HEK293 (cell line): ENCODE measurements around the gene TMEM150B.

Experiments
- ELK4 ChIP-seq: IDR thresholded peaks from 2 replicates; pipeline ENCODE4 v1.6.1; 2011; ENCODE audit warnings: mild to moderate bottlenecking, low read depth, low read length, borderline replicate concordance
- FEZF1 ChIP-seq: fragments of 450-650 bp; formaldehyde crosslinking; IDR thresholded peaks from 2 replicates; pipeline ENCODE4 v1.5.1; 2016; ENCODE audit warnings: missing biosample characterization, missing genetic modification characterization
- MZF1 ChIP-seq: fragments of 450-650 bp; formaldehyde crosslinking; IDR thresholded peaks from 2 replicates; pipeline ENCODE4 v1.5.1; 2017; ENCODE audit warnings: missing biosample characterization, missing genetic modification characterization, borderline replicate concordance
- PRDM10 ChIP-seq: fragments of 450-650 bp; formaldehyde crosslinking; IDR thresholded peaks from 2 replicates; pipeline ENCODE4 v1.5.1; 2016; ENCODE audit warnings: missing biosample characterization, missing genetic modification characterization
- ZBTB26 ChIP-seq: fragments of 450-650 bp; formaldehyde crosslinking; optimal IDR thresholded peaks from 2 replicates; pipeline ENCODE3; 2016; ENCODE audit warnings: missing biosample characterization, mild to moderate bottlenecking, missing genetic modification characterization
- ZBTB48 ChIP-seq: fragments of 450-650 bp; formaldehyde crosslinking; IDR thresholded peaks from 2 replicates; pipeline ENCODE4 v1.5.1; 2016; ENCODE audit warnings: missing biosample characterization, missing genetic modification characterization
- ZFHX2 ChIP-seq: fragments of 450-650 bp; formaldehyde crosslinking; conservative IDR thresholded peaks from 2 replicates; pipeline ENCODE4 v1.5.1; 2016; ENCODE audit warnings: missing biosample characterization, missing genetic modification characterization
- ZNF132 ChIP-seq: fragments of 450-650 bp; formaldehyde crosslinking; IDR thresholded peaks from 2 replicates; pipeline ENCODE4 v1.5.1; 2017; ENCODE audit warnings: missing biosample characterization, missing genetic modification characterization, borderline replicate concordance
- ZNF140 ChIP-seq: fragments of 450-650 bp; formaldehyde crosslinking; IDR thresholded peaks from 2 replicates; pipeline ENCODE4 v1.5.1; 2016; ENCODE audit warnings: missing biosample characterization, missing genetic modification characterization
- ZNF18 ChIP-seq: fragments of 450-650 bp; formaldehyde crosslinking; IDR thresholded peaks from 2 replicates; pipeline ENCODE4 v1.5.1; 2016; ENCODE audit warnings: missing biosample characterization, missing genetic modification characterization
- ZNF221 ChIP-seq: fragments of 450-650 bp; formaldehyde crosslinking; IDR thresholded peaks from 2 replicates; pipeline ENCODE4 v1.5.1; 2017; ENCODE audit warnings: missing biosample characterization, missing genetic modification characterization, borderline replicate concordance
- ZNF223 ChIP-seq: fragments of 450-650 bp; formaldehyde crosslinking; IDR thresholded peaks from 2 replicates; pipeline ENCODE4 v1.5.1; 2016; ENCODE audit warnings: missing biosample characterization, missing genetic modification characterization
- ZNF398 ChIP-seq: fragments of 450-650 bp; formaldehyde crosslinking; IDR thresholded peaks from 2 replicates; pipeline ENCODE4 v1.5.1; 2017; ENCODE audit warnings: missing biosample characterization, missing genetic modification characterization
- ZNF544 ChIP-seq: fragments of 450-650 bp; formaldehyde crosslinking; IDR thresholded peaks from 2 replicates; pipeline ENCODE4 v1.5.0; 2017; ENCODE audit warnings: missing biosample characterization, missing genetic modification characterization
- ZNF548 ChIP-seq: fragments of 450-650 bp; formaldehyde crosslinking; IDR thresholded peaks from 2 replicates; pipeline ENCODE4 v1.5.1; 2016; ENCODE audit warnings: missing biosample characterization, missing genetic modification characterization
- ZNF558 ChIP-seq: fragments of 450-650 bp; formaldehyde crosslinking; IDR thresholded peaks from 2 replicates; pipeline ENCODE4 v1.5.1; 2016; ENCODE audit warnings: missing biosample characterization, missing genetic modification characterization
- ZNF626 ChIP-seq: fragments of 450-650 bp; sonication (Bioruptor Pico); formaldehyde crosslinking; IDR thresholded peaks from 2 replicates; pipeline ENCODE4 v1.5.1; 2018; ENCODE audit warnings: missing biosample characterization, missing genetic modification characterization, inconsistent platforms
- ZNF747 ChIP-seq: fragments of 450-650 bp; formaldehyde crosslinking; IDR thresholded peaks from 2 replicates; pipeline ENCODE4 v1.5.1; 2016; ENCODE audit warnings: missing biosample characterization, missing genetic modification characterization
- ZNF776 ChIP-seq: fragments of 450-650 bp; formaldehyde crosslinking; IDR thresholded peaks from 2 replicates; pipeline ENCODE4 v1.5.0; 2017; ENCODE audit warnings: missing biosample characterization, missing genetic modification characterization, borderline replicate concordance
- TF ChIP-seq, protein P1 (sequence below): fragments of 450-650 bp; formaldehyde crosslinking; IDR thresholded peaks from 2 replicates; pipeline ENCODE4 v1.5.1; 2016; ENCODE audit warnings: missing biosample characterization, missing genetic modification characterization
- TF ChIP-seq, protein P2 (sequence below): fragments of 450-650 bp; formaldehyde crosslinking; IDR thresholded peaks from 2 replicates; pipeline ENCODE4 v1.5.1; 2016; ENCODE audit warnings: missing biosample characterization, missing genetic modification characterization
- TF ChIP-seq, protein P3 (sequence below): fragments of 450-650 bp; formaldehyde crosslinking; IDR thresholded peaks from 2 replicates; pipeline ENCODE4 v1.5.1; 2016; ENCODE audit warnings: missing biosample characterization, missing genetic modification characterization

The TMEM150B gene

GRCh38 chr19:55345818-55346724 lies 20.9 kb upstream of the TMEM150B start (continued):
- TF ChIP-seq ZBTB26 (tag by site-specific recombination) (no peak), ELK4 (no peak), ZNF747 (tag by site-specific recombination) (no peak), ZNF221 (tag by site-specific recombination) (no peak), ZNF398 (tag by site-specific recombination) (no peak), ZNF544 (no peak), ZBTB48 (no peak), ZNF140 (tag by site-specific recombination) (no peak), ZNF132 (tag by site-specific recombination) (no peak), PRDM10 (peak; percentile 62), ZNF548 (tag by site-specific recombination) (no peak), ZNF223 (tag by site-specific recombination) (no peak), FEZF1 (tag by site-specific recombination) (no peak), ZFHX2 (tag by site-specific recombination) (peak; percentile 67; the same call in 1 of the 2 replicates), ZNF626 (tag by site-specific recombination) (no peak), ZNF776 (tag by site-specific recombination) (no peak), ZNF558 (no peak), ZNF18 (no peak), MZF1 (tag by site-specific recombination) (no peak)
- TF ChIP-seq, protein P1, sequence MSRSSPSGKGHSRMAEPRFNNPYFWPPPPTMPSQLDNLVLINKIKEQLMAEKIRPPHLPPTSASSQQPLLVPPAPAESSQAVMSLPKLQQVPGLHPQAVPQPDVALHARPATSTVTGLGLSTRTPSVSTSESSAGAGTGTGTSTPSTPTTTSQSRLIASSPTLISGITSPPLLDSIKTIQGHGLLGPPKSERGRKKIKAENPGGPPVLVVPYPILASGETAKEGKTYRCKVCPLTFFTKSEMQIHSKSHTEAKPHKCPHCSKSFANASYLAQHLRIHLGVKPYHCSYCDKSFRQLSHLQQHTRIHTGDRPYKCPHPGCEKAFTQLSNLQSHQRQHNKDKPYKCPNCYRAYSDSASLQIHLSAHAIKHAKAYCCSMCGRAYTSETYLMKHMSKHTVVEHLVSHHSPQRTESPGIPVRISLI (tag by site-specific recombination) = no peak
- TF ChIP-seq, protein P2, sequence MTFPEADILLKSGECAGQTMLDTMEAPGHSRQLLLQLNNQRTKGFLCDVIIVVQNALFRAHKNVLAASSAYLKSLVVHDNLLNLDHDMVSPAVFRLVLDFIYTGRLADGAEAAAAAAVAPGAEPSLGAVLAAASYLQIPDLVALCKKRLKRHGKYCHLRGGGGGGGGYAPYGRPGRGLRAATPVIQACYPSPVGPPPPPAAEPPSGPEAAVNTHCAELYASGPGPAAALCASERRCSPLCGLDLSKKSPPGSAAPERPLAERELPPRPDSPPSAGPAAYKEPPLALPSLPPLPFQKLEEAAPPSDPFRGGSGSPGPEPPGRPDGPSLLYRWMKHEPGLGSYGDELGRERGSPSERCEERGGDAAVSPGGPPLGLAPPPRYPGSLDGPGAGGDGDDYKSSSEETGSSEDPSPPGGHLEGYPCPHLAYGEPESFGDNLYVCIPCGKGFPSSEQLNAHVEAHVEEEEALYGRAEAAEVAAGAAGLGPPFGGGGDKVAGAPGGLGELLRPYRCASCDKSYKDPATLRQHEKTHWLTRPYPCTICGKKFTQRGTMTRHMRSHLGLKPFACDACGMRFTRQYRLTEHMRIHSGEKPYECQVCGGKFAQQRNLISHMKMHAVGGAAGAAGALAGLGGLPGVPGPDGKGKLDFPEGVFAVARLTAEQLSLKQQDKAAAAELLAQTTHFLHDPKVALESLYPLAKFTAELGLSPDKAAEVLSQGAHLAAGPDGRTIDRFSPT (tag by site-specific recombination) = no peak
- TF ChIP-seq, protein P3, sequence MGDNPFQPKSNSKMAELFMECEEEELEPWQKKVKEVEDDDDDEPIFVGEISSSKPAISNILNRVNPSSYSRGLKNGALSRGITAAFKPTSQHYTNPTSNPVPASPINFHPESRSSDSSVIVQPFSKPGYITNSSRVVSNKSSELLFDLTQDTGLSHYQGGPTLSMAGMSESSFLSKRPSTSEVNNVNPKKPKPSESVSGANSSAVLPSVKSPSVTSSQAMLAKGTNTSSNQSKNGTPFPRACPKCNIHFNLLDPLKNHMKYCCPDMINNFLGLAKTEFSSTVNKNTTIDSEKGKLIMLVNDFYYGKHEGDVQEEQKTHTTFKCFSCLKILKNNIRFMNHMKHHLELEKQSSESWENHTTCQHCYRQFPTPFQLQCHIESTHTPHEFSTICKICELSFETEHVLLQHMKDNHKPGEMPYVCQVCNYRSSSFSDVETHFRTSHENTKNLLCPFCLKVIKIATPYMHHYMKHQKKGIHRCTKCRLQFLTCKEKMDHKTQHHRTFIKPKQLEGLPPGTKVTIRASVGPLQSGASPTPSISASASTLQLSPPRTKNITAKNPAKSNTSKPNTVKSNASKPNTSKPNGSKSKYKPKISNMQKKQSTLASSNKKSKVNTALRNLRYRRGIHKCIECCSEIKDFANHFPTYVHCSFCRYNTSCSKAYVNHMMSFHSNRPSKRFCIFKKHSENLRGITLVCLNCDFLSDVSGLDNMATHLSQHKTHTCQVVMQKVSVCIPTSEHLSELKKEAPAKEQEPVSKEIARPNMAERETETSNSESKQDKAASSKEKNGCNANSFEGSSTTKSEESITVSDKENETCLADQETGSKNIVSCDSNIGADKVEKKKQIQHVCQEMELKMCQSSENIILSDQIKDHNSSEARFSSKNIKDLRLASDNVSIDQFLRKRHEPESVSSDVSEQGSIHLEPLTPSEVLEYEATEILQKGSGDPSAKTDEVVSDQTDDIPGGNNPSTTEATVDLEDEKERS (tag by site-specific recombination) = no peak
